GM18498 (cell line): Measurements from ENCODE around the gene ZMYM4.
"Not testable (repeated sequence)": the region's sequence is repeated elsewhere in the genome, so short reads cannot be mapped to it uniquely, and the experiment has no call there.

Experiments
- ATAC-seq: cut with Tn5 transposase; IDR thresholded peaks from one replicate; pipeline ENCODE4 v1.9.1; 2021; ENCODE audit warnings: mild to moderate bottlenecking, moderate library complexity; ENCODE audit not compliant: unreplicated experiment

Gene ZMYM4

DNA sequence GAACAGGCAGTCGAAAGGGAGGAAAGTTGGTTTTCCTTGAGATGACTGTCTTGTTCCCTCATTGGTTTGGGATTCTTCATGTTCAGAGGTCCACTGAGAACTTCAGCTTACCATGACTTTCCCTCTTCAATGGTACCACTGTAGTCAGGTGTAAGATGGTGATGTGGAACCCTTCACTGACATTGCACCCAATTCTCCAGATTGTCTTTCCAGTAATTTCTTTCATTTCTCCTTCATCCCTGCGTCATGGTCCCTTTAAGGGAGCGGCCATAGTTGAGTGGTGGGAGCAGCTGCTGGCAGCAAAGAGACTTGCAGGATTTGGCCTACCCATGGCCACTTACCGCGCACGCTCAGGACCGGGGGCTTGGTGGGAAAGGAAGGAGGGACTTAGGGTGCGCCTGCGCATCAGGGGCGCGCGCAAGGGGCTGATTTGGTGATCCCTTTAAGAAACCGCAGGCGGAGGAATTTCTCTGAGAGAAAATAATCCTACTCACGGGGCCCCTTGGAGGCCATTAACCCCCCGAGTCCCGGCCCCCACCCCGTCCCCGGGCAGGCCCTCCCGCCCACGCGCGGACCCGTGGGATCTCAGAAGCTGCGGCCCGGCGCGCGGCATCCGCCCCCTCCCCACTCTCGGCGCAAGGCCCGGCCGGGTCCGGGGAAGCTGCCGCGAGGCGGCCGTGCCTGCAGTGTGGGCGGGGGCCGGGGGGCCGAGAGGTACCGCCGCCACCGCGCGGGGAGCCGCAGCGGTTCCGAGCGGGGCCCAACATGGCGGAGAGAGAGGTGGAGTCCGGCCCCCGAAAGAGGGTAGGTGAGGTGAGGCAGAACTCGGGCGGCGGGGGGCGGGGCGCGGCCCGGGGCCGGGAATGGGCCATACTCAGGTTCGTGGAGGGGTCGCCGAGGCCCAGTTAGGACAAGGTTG, at the start of gene ZMYM4:
Gene ZMYM4 (plus strand): TSS at position 428 of the 919 bp plus-strand sequence. CDS start 338 bp downstream, at position 766.
- peak; percentile 91 for ATAC-seq

DNA sequence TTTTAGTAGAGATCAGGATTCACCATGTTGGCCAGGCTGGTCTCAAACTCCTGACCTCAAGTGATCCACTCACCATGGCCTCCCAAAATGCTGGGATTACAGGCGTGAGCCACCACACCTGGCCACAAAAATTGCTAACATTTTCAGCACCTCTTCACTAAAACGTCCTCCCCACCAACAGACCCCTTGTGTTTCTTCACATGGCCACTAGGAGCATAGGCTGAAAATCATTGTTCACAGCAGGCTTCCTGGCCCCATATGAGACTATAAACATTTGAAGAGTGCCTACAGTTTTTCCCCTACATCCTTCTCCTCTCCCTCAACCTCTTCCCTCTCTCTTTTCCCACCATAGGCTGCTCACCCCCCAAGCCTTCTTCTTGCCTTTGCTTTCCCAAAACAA, 47.5 kb upstream of the ZMYM4 start:
- no peak for ATAC-seq

DNA sequence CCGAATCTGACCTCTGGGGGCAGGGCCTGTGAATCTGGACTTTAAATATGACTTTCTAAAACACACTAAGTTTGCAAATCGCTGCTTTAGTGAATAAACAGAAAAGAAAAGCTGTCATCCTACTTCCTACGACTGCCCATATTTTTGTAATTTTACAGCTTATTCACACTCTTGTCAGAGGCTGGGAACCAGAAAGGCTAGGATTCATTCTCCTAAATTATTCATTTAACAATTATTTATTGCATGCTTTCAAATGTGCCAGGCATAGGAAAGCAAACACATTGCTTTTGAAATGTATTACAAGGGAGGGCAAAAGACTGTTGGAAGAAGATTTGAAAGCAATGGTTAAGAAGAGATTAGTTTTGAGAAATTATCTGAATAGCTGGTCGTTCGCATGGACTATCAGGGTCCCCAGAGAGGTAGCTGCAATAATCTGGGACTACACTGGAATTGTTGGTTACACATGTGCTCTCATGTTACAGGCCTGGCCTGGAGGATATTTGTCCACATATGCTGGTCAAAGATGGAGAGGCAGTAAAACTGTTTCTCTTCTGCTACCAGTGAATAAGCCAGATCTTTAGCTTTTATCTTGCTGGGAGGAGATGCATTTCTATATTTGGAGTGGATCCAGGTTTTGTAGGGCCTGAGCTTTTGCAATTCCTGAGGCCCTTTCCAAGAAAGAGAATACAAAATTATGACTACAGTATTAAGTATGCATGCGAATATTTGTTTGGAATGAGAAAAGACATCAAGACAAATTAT, 46.0 kb upstream of the ZMYM4 start:
- no peak for ATAC-seq

DNA sequence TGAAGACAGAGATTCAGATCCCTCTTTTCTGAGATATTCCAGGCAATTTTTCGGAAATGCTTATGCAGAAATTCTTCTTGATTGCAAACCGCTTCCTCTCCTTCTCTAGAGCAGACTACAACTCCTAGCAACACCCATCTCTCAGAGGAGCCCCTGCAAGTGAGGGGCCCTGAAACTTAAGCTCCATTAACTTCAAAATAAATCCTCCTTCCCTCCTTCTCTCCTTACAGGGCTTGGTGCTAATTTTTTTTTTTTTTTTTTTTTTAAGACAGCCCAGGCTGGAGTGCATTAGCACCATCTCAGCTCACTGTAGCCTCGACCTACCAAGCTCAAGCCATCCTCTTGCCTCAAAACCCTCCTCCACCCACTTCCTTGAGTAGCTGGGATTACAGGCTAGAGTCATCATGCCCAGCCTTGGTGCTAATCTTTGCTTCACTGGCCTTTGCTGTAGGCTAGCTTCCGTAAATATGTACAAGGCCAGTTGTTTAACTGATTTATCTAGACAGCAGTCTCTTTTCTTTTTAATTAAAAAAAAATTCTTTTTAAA, 45.4 kb upstream of the ZMYM4 start:
- no peak for ATAC-seq

DNA sequence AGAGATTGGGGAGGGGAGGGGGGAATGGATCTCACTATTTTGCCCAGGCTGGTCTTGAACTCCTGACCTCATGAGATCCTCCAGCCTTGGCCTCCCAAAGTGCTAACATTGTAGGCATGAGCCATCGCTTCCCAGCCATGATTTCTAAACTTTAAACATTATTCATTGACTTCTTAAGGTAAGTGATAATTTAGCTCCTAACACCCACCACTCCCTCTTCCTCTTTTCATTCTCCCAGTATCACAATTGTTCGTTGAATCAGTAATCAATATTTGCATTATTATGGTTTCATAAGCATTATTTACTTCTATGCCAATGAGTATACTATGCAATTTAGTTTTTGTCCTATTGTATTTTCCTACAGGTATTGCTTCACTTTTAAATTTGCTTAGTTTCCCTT, 42.0 kb upstream of the ZMYM4 start:
- ATAC-seq = no peak

DNA sequence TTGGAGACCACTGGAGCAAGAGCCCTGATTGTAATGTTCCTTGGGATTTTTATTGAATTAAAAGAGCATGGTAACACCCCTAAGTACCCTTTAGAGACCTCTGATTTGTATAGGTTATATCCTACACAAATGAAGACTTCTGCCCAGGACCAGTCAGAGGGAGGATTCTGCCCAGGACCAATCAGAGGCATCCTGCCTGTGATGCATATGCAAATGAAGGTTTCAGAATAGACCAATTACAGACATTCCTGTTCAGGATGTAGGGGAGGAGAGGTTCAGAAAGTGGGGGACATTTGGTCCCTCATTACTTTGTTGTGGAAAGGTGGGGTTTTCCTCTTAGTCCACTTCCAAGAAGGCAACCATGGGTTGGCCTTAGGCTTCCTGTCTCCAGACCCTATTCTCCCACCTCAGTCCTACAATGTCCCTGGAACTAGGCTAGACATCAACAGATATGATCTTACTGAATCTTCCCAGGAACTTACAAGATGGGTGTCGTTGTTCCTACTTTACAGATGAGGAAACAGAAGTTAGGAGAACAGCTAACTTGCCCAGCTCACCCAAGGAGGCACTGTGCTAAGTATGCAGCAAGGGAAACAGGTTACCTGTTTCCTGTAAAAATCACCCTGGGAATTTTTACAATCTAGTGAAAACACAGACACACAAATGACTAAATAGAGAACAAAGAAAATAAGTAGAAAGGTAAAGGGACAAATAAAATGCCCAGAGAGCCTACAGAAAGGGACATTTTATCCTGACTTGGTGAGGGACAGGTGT, 38.7 kb upstream of the ZMYM4 start:
- ATAC-seq = no peak

DNA sequence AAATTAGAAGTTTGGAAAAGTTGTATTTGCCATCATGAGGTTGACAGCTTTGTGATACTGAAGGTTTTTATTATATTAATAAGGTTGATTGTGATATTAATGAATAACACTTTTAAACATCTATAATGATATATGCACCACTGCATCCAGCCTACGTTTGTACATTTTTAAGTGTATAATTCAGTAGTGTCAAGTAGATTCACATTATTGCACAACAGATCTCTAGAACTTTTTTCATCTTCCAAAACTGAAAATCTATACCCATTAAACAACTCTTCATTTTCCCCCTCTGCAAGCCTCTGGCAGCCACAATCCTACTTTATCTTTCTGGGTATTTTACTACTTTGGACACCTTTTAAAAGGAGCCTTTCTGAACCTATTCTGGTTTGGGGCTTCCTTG, 37.2 kb upstream of the ZMYM4 start:
- no peak for ATAC-seq

DNA sequence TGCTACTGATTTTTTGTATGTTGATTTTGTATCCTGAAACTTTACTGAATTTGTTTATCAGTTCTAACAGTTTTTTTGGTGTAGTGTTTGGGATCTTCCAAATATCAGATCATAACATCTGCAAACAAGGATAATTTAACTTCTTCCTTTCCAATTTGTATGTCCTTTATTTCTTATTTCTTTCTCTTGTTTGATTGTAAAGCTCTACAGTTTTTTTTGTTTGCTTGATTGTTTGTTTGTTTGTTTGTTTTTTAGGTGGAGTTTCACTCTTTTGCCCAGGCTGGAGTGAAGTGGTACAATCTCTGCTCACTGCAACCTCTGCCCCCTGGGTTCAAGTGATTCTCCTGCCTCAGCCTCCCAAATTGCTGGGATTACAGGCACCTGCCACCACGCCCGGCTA, 31.7 kb upstream of the ZMYM4 start:
- not testable (repeated sequence) for ATAC-seq

DNA sequence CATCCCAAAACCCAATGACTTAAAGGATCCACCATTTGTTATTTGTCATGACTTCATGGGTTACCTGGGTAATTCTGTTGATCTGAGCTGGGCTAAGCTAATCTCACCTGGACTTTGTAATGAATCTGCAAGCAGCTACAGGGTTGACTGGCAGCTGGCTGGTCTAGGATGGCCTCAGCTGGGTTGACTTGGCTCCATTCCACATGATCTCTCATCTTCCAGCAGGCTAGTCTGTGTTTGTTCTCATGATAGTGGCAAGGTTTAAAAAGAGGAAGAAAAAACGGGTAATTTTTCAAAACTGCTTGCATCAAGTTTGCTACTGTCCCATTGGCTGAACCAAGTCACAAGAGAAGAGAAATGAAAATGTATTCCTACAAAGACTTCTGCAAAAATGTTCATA, 24.8 kb upstream of the ZMYM4 start:
- ATAC-seq = no peak

DNA sequence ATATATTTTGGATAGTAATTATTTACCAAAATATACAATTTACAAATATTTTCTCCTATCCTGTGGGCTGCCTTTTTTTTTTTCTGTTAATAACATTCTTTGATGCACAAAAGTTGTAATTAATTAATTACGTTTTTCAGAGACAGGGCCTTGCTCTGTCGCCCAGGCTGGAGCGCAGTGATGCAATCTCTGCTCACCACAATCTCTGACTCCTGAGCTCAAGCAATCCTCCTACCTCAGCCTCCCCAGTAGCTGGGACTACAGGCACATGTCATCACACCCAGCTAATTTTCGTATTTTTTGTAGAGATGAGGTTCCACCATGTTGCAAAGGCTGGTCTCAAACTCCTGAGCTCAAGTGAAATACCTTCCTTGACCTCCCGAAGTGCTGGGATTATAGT, 21.3 kb upstream of the ZMYM4 start:
- ATAC-seq = no peak

DNA sequence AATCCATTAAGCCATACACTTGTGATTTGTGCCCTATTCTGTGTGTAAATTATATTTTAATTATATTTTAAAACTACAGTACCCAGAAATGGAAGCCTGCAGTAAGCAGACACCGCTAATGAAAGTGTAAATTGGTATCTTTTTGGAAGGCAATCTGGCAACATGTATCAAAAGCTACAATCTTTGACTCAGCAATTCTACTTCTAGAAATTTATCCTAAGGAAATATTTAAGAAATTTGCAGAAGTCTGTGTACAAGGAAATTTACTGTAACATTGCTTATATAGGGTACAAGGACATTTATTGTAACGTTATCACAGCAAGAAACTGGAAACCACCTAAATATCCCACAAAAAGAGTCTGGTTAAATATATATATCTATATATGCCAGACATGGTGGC, 14.6 kb upstream of the ZMYM4 start:
- no peak for ATAC-seq

DNA sequence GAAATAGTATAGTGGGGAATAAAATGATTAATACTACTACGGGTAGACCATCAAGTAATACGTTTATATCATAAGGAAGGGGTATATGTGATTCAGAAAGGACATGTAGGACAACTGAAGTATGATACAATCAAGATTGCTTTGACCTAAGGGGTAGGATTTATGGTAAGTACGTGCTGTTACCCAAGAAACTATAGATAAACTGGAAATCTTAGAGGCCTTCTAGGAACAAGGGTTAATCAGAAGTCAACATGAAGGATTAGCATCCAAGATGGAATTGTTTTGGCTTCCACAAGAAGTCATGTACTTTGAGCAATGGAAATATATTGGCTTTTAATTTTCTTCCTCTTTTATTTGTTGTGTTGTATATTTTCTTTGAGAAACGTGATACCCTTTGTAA, 13.2 kb upstream of the ZMYM4 start:
- ATAC-seq = no peak

DNA sequence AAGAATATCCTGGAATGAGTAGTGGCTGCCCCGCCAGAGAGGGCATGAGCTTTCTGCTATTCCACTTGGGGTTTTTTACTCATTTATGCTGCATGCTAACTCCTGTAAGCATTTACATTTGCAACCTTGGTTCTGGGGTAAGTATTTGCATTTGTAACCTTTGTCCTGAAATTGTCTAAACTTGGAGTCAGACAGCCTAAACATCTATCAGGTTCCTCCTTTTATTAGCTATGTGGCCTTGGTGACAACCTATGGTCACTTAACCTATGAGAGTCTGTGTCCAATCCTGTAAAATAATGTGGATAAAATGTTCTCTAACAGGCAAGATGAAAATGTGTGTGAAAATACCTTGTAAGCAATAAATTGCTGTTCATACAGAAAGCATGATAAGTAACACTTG, 8.9 kb upstream of the ZMYM4 start:
- ATAC-seq = no peak

DNA sequence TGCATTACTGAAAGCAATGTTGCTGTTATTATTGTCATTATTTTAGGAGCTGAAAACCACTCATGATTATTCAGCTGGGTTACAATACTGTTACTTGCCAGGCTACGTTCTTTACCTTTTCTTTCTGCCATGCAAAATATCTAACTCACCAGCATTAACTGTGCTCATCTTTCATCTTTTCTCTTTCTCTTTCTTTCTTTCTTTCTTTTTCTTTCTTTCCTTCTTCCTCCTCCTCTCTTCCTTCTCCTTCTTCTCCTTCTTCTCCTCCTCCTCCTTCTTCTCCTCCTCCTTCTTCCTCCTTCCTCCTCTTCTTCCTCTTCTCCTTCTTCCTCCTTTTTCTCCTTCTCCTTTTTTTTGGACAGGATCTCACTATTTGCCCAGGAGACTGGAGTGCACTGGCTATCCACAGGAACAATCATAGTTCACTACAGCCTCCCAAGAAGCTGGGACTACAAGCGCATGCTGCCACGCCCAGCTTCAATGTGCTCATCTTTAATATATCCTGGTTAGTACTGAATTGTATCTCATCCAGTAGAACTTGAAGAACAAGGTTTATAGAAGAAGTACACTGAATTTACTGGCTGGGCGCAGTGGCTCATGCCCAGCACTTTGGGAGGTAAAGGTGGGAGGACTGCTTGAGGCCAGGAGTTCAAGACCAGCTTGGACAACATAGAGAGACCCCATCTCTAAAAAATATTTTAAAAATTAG, 6.9 kb upstream of the ZMYM4 start:
- ATAC-seq = no peak

DNA sequence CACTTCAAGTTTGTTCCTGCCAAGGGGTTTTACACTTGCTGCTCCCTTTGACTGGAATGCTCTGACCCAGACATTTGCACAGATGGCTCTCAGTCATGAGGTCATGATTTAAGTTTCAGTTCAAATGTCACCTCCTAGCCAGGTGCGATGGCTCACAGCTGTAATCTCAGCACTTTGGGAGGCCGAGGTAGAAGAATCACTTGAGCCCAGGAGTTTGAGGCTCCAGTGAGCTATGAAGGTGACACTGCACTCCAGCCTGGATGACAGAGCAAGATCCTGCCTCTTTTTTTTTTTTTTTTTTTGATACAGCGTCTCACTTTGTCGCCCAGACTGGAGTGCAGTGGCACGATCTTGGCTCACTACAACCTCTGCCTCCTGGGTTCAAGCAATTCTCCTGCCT, 4.5 kb upstream of the ZMYM4 start:
- no peak for ATAC-seq

DNA sequence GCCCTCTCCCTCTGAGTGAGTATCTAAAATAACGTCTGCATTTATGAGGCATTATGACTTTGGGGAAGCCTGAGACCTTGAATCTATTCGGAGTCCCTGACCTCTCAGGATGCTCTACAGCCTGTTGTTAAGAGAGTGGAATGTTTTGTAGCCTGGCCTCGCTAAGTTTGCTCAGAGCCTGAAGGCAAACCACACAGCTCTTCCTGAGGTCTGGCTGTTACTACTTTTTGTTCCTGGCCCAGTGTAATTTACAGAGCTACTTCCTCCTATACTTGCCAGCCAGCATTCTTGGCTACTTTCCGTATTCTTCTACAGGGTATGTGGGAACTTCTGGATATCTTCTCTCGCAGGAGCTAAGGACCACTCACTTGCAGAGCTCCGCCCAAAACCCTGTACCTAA, 3.6 kb upstream of the ZMYM4 start:
- no peak for ATAC-seq

DNA sequence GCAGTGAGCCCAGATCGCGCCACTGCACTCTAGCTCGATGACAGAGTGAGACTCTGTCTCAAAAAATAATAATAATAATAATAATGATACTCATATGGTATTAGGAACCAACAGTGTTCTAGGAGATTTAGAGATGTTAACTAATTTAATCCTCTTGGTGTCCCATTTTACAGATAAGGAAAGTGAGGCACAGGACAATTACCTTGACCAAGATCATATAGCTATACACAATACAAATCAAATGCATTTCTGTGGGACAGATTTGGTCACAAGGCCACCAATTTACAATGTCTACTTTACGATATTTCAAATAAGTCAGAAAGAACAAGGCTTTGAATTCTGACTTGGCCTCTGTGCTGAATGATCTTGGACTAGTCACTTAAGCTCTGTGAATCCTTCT, 2.2 kb upstream of the ZMYM4 start:
- no peak for ATAC-seq

DNA sequence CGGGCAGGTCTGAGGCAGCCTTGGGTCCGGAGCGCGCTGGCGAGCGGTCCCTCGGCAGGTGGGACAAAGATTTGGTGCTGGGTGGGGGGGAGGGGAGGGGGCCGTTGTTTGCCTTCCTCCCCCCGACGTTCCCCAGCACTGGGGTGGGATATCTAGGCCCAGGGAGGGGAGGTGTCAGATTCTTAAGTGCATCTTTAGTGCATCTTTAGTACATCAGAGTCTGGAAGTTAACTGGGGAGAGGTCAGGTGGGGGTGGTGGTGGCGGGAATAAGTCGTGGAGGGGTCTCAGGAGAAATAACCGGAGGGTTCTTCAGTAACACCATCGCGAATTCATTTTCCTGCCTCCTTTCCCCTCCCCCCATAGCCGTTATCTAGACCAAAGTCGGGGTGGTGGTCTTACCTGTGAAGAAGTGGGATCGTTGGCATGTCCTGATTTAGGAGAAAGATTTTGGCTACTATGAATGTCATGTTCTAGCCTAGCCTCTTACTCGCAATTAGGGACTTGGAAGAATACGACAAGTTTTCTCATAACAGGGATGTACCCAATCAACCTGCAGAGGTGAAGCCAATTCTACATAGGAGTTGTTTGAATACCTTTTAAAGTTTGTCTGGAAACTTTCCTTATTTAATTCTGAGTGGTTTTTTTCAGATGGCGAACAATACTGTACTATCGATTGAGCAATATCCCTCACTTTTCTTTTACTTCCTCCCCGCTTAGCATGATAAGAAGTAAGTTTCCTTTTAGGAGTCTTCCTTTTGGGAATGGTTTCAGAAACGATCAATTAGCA, 886 bp downstream of the ZMYM4 start:
- ATAC-seq = no peak

DNA sequence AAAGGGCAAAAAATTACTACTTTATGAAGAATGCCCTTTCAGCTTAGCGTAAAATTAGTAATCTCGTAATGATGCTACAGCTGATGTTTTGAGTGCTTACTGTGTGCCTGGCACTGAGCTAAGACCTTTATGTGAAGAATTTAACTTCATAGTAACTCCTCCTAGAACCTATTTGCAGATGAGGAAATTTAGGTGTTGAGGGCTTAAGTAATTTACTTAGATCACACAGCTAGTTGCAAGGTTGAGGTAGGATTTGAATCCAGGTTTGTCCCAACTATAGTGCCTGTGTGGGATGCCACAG, 1.4 kb downstream of the ZMYM4 start:
- no peak for ATAC-seq

DNA sequence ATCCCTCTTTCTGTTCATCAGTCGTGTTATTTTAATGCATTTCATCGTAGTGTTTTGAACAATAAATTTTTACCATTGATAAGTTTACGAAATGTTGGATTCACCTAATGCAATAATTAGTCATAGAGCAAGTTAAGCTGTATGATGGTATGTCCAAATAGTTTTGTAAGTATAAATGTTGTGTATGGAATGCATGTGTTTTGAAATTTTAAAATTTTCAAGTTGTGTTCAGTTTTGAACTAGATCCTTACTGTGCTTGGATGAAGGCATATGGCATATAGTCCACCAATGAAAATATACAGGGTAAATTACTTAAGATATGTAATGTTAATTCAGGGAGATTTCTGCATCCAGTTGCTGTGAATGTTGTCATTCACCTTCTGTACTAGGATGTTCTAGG, 2.3 kb downstream of the ZMYM4 start:
- ATAC-seq = no peak
